ENCODE data around the gene PTTG1IP.

The PTTG1IP gene

GRCh38 chr21:44909719-44910118 is 36.2 kb upstream of the PTTG1IP start:
- H3K4me1 ChIP-seq (ENCODE audit: low read depth, poor library complexity, severe bottlenecking), result no peaks in the 10 kb centered on the region
- H3K27me3 ChIP-seq (ENCODE audit: insufficient read depth, low read depth), result peaks cover 83% of the 10 kb centered on the region
- H3K79me2 ChIP-seq (ENCODE audit: insufficient read depth, low read depth), result no peaks in the 10 kb centered on the region
- TF ChIP-seq, protein P1, sequence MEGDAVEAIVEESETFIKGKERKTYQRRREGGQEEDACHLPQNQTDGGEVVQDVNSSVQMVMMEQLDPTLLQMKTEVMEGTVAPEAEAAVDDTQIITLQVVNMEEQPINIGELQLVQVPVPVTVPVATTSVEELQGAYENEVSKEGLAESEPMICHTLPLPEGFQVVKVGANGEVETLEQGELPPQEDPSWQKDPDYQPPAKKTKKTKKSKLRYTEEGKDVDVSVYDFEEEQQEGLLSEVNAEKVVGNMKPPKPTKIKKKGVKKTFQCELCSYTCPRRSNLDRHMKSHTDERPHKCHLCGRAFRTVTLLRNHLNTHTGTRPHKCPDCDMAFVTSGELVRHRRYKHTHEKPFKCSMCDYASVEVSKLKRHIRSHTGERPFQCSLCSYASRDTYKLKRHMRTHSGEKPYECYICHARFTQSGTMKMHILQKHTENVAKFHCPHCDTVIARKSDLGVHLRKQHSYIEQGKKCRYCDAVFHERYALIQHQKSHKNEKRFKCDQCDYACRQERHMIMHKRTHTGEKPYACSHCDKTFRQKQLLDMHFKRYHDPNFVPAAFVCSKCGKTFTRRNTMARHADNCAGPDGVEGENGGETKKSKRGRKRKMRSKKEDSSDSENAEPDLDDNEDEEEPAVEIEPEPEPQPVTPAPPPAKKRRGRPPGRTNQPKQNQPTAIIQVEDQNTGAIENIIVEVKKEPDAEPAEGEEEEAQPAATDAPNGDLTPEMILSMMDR (conservative IDR thresholded peaks at IDR 0.05; ENCODE audit: low read depth, low read length), result no peak
- no peak overlapping the region for H3K4me2 ChIP-seq
- no peak overlapping the region for H3K4me3 ChIP-seq (IDR thresholded peaks at IDR 0.05; ENCODE audit: insufficient read depth, low read depth, low read length)
- no peak overlapping the region for H2AFZ ChIP-seq (ENCODE audit: low read depth)
- H3K36me3 ChIP-seq (ENCODE audit: insufficient read depth), result no peaks in the 10 kb centered on the region
- H3K9ac ChIP-seq, result no peak overlapping the region
- no peaks in the 10 kb centered on the region for H4K20me1 ChIP-seq (ENCODE audit: insufficient read depth)
- no peak overlapping the region for H3K27ac ChIP-seq

DNA sequence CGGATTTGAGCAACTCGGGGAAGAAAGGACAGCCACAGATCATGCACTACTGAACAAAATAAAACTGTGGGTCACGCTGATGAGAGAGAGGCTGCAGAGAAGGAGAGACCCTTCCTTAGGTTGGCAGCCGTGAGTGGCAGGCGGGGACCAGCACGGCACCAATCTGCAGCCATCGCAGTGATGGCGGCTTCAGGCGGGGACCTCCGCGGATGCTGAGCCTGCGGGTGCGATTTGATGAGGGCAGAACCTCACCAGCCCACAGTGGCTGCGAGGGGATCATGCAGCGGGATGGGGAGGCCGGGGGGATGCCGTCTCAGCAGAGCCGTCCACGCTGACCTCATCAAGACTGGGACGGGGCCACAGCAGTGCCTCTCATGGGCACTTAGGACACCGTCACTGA is 35.4 kb upstream of the PTTG1IP start:
- Histone ChIP-seq H3K79me2 (ENCODE audit: insufficient read depth, low read depth) (no peaks in the 10 kb centered on the region), H3K9ac (no peak overlapping the region), H3K4me3 (IDR thresholded peaks at IDR 0.05; ENCODE audit: insufficient read depth, low read depth, low read length) (no peak overlapping the region), H3K36me3 (ENCODE audit: insufficient read depth) (no peaks in the 10 kb centered on the region), H4K20me1 (ENCODE audit: insufficient read depth) (no peaks in the 10 kb centered on the region), H3K27ac (no peak overlapping the region), H2AFZ (ENCODE audit: low read depth) (no peak overlapping the region), H3K27me3 (ENCODE audit: insufficient read depth, low read depth) (peaks cover 83% of the 10 kb centered on the region), H3K4me1 (ENCODE audit: low read depth, poor library complexity, severe bottlenecking) (no peaks in the 10 kb centered on the region), H3K4me2 (no peak overlapping the region)
- TF ChIP-seq, protein P1 (conservative IDR thresholded peaks at IDR 0.05; ENCODE audit: low read depth, low read length), result no peak

DNA sequence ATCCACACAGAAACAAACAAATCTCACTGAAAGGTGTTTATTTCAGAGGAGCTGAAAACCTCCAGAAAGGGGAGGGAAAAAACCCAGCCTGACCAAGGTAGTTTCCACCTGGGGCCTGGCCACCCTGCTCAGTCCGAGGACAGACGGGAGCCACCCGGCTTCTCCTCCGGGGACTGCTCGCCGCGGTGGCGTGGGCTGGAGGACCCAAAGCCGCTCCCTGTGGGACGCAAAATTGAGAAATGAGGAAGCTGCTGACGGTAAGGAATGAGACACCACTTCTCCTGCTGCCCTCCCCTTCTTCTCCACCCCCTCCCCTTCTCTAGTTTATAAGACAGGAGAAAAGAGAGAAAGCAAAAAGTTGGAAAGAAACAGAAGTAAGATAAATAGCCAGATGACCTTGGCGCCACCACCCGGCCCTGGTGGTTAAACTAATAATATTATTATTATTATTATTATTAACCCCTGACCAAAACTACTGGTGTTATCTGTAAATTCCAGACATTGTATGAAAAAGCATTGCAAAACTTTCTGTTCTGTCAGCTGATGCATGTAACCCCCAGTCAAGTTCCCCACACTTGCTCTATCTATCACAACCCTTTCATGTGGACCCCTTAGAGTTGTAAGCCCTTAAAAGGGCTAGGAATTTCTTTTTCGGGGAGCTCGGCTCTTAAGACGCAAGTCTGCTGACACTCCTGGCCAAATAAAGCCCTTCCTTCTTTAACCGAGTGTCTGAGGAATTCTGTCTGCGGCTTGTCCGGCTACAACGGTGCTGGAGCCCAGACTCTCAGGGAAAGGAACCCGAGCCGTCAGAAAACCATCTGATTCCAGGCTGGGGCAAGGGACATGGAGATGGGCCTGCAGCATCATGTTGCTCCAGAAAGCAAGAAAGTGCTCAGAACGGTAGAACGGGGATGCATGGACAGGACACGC is 34.7 kb upstream of the PTTG1IP start:
- TF ChIP-seq, protein P1 (conservative IDR thresholded peaks at IDR 0.05; ENCODE audit: low read depth, low read length), result no peak
- Histone ChIP-seq H3K27ac (no peak overlapping the region), H3K9ac (no peak overlapping the region), H3K27me3 (ENCODE audit: insufficient read depth, low read depth) (peaks cover 85% of the 10 kb centered on the region), H3K4me2 (no peak overlapping the region), H3K4me1 (ENCODE audit: low read depth, poor library complexity, severe bottlenecking) (no peaks in the 10 kb centered on the region), H3K4me3 (IDR thresholded peaks at IDR 0.05; ENCODE audit: insufficient read depth, low read depth, low read length) (no peak overlapping the region), H2AFZ (ENCODE audit: low read depth) (no peak overlapping the region), H4K20me1 (ENCODE audit: insufficient read depth) (no peaks in the 10 kb centered on the region), H3K79me2 (ENCODE audit: insufficient read depth, low read depth) (no peaks in the 10 kb centered on the region), H3K36me3 (ENCODE audit: insufficient read depth) (no peaks in the 10 kb centered on the region)

DNA sequence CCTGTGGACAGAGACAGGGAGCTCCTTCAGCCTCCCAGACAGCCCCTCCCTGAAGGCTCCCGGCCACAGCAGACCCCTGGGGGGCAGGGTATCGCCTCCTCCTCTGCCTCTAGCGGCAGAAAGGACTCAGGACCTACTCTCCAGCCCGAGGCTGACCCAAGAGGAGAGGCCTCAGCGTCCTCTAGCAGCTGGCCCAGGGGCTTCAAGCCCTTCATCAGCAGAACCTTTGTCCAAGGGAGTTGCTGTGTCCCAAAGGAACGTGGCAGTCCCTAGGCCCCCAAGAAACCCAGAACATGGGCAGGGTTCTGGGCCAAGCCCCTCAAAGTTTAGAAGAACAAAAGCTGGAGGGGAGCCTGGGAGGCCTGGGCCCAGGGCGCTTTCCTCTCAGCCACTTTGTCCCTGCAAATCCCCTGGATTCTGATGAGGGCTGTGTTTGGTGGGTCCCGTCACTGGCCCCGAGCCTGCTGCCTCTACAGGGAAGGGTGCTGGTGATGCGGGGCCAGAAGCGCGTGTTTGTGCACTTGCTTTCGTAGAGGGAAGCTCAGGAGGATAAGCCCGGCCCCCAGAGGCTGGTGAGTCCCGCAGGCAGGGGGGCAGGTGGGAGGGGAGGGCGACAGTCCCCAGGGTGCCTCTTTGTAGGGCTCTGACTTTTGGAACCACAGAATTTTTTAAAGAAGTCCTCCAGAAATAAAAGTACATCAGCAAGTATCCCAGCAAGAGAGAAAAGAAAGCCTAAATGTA is 33.9 kb upstream of the PTTG1IP start:
- peaks cover 90% of the 10 kb centered on the region for H3K27me3 ChIP-seq (ENCODE audit: insufficient read depth, low read depth)
- no peak overlapping the region for H3K4me3 ChIP-seq (IDR thresholded peaks at IDR 0.05; ENCODE audit: insufficient read depth, low read depth, low read length)
- no peak overlapping the region for H3K9ac ChIP-seq
- H3K79me2 ChIP-seq (ENCODE audit: insufficient read depth, low read depth), result no peaks in the 10 kb centered on the region
- no peak overlapping the region for H3K4me2 ChIP-seq
- no peak overlapping the region for H2AFZ ChIP-seq (ENCODE audit: low read depth)
- no peaks in the 10 kb centered on the region for H3K4me1 ChIP-seq (ENCODE audit: low read depth, poor library complexity, severe bottlenecking)
- no peaks in the 10 kb centered on the region for H4K20me1 ChIP-seq (ENCODE audit: insufficient read depth)
- H3K27ac ChIP-seq, result no peak overlapping the region
- TF ChIP-seq, protein P1 (conservative IDR thresholded peaks at IDR 0.05; ENCODE audit: low read depth, low read length), result no peak
- no peaks in the 10 kb centered on the region for H3K36me3 ChIP-seq (ENCODE audit: insufficient read depth)
